Activated gamma-delta T cell (primary cell): ENCODE data around the gene FBXO2.

Experiments
- DNase-seq: peaks from one replicate; lab custom pipeline; 2025; lab: John Stamatoyannopoulos, UW

Gene FBXO2

DNA sequence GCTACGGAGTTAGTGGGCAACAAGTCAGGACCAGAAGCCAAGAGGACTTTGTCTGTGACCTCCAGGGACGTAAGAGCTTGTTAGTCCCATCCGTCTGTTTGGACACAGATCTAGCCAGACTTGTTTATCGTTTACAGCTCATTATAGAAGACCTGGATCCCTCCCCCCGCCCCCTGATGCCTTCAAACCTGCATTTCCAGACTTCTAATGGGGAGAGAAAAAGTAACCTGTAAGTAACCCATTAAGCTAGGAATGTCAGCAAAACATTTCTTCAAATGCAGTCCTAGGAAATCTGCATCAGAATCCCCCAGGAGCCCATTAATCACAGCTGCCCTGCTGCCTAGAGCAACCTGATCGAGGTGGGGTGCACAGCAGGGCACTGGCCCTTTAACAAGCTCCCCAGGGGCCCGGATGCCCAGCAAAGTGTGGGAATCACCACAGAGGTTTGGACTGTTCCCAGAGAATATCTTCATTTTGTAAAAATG lies 28.1 kb upstream of the FBXO2 start:
- DNase-seq = no peak

GRCh38 chr1:11681071-11681771 lies 27.0 kb upstream of the FBXO2 start, which contains the start of gene MAD2L2:
TSS of gene MAD2L2 (minus strand) at chr1:11681148. CDS start at chr1:11680601, 547 bp downstream.
- DNase-seq = peak; percentile 85

DNA sequence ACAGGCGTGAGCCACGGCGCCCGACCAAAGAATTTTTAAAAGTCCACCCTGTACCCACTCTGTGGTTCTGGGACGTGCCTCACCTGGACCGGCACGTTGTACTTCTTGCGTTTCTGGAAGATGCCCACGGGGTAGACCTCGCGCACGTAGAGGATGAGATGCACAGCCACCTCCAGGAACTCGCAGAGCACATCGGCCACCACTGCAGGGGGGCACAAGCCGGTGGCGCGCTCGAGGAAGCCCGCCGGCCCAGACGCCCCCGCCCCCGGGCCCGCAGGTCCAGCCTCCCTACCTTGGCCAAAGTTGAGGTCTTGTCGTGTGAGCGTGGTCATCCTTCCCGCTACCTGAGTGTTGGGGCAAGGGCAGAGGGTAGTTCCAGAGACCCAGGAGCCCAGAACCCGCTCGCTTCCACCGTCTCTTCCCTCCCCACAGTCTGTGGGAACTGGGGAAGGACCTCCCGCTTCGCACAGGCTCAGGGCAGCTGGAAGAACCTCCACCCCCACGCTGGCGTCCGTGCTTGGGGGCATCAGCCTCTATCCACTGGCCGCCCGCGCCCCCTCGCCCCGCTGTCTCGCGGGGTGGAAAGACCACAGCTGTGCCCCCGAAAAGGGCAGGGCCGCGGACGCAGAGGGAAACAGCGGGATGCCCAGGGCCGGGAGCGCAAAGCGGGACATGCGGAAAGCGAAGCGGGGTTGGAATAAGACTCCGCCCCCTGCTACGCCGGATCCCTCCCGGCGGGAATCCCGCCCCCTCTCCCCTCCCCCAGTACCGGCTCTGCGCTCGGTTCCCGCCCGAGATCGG lies 26.2 kb upstream of the FBXO2 start:
- DNase-seq = no peak

GRCh38 chr1:11678442-11678841 lies 24.2 kb upstream of the FBXO2 start:
- no peak for DNase-seq

GRCh38 chr1:11676386-11677103 lies 22.3 kb upstream of the FBXO2 start:
- DNase-seq = no peak

DNA sequence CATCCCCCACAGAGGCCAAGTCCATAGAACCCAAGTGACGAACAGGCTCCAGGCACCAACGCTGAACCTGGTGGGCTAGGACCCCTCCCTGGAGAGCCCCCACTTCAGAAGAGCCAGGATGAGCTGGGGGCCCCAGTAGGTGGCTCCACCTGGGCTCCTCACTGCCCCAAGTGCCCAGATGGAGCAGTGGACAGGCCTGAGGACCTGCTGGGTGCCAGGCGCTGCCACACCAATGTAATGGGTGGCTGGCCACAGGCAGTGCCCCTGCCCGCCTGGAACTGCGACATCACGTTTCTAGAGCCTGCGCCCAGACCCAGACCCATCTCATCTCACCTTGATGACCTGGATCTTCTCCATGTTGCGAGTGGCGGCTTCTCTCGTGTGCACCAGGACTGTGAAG lies 21.1 kb upstream of the FBXO2 start:
- no peak for DNase-seq

- DNase-seq = no peak
Measured at GRCh38 chr1:11674488-11674887, 20.3 kb upstream of the FBXO2 start.

DNA sequence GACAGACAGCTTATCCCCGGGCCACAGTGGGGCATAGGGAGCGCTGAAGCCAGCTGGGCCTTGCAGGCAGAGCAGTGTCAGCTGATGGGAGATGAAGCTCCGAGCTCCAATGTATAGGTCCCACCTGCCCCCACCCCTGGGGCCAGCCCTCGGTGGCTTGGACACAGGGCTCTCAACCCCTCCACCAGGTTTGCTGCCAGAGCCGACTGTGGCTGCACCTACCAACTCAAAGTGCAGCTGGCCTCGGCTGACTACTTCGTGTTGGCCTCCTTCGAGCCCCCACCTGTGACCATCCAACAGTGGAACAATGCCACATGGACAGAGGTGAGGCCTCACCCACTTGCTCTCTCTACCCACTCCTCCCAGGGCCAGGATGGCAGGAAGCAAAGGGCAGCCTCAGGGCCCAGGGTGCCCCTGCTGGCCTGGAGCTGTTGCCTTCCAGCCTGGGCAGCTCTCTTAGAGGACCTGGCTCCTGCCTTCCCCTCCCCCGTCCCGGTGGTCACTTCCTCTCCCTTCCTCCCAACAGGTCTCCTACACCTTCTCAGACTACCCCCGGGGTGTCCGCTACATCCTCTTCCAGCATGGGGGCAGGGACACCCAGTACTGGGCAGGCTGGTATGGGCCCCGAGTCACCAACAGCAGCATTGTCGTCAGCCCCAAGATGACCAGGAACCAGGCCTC lies 19.0 kb upstream of the FBXO2 start:
- no peak for DNase-seq

- DNase-seq = no peak
Measured at GRCh38 chr1:11671544-11672286, 17.5 kb upstream of the FBXO2 start.

DNA sequence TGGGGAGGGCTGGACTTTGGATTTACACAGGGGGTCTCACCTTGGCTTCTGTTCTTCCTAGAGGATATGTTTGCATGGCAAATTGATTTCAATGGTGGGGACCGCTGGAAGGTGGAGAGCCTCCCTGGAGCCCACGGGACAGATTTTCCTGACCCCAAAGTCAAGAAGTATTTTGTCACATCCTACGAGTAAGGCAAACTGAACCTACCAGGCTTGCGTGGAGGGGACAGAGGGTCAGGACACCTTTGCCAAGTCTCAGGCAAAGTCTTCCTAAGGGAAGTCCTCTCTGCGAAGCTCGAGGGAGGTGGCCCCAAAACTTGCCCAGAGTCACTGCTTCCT lies 16.9 kb upstream of the FBXO2 start:
- DNase-seq = no peak

DNA sequence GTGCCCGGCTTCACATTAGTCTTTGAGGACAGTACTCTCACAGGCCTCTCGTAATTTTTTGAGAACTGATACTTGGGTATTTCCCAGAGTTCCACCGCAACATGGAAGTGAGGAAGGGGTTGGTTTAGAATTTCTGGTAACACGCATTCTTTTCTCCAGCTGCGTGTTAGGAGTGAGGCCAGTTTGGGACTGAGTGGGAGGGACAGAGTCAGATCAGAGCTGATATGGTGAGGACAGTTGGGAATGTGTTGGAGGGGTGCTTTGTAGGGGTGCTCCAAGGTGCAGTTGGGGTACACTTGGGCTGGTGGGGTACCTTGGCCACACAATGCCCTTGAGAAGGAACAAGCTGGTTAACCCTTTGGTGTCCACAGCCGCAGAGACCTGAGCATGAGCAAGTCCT lies 16.5 kb upstream of the FBXO2 start:
- no peak for DNase-seq

DNA sequence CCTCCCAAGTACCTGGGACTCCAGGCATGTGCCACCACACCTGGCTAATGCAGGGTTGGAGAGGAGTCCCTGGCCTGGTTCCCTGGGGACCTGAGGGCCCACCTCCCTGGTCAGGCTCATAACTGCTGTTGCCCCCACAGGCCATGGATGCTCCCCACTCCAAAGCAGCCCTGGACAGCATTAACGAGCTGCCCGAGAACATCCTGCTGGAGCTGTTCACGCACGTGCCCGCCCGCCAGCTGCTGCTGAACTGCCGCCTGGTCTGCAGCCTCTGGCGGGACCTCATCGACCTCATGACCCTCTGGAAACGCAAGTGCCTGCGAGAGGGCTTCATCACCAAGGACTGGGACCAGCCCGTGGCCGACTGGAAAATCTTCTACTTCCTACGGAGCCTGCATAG lies 14.3 kb upstream of the FBXO2 start:
- no peak for DNase-seq

DNA sequence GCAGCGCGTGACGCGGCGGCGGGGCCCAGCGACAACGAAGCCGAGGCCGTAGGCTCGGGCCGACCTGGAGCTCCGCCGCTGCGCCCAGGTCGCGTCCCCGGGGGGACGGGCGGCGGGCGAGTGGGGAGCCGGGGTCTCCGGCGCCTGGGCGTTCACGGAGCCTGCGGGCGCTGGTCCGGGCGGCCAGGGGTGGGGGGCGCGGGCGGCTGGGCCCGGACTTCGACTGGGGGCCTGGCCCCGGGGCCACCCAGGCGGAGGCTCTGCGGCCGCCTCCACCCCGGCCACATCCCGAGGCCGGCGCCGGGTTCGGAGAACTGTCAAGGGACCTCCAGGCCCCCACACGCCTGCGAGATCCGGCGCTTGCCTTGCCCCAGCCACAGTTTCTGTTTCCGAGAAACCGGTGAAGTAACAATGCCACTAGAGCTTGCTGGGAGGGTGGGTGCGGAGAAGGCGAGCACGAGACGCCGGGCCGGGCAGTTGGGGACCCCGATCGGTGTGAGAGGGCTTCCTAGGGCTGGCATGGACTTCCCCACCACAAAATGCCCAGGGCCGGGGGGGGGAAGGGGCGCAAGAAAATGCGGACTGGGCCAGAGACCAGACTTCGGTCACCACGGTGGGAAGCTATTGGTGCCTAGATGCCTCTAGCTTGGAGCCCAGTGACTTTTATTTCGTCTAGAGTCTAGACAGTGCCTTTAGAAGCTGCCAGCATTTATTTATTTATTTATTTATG lies 10.3 kb upstream of the FBXO2 start:
- peak; percentile 50 for DNase-seq

GRCh38 chr1:11661103-11661502 lies 6.9 kb upstream of the FBXO2 start:
- DNase-seq = no peak

DNA sequence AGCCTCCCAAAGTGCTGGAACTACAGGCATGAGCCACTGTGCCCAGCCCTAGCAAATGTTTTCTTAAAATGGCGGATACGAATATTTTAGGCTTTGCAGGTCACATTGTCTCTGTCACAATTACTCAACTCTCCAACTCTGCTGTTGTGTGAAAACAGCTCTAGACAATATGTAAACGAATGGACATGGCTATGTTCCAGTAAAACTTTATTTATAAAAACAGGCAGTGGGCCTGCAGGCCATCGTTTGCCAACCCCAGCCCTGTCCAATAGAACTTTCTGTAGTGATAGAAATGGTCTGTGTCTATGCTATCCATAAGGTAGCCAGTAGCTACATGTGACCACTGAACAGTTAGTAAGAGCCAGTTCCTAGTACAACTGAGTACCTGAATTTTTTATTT lies 5.5 kb upstream of the FBXO2 start:
- DNase-seq = no peak

DNA sequence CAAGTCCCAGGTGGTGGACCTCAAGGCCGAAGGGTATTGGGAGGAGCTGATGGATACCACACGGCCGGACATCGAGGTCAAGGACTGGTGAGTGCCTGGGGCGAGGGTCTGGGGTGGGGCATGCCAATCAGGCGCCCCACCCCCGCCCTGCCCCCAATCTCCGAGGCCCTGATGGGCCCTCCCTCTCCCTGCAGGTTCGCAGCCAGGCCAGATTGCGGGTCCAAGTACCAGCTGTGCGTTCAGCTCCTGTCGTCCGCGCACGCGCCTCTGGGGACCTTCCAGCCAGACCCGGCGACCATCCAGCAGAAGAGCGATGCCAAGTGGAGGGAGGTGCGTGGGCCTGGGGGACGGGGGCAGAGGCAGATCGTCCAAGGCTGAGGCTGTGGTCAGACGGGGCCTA lies 4.3 kb upstream of the FBXO2 start:
- DNase-seq = no peak

DNA sequence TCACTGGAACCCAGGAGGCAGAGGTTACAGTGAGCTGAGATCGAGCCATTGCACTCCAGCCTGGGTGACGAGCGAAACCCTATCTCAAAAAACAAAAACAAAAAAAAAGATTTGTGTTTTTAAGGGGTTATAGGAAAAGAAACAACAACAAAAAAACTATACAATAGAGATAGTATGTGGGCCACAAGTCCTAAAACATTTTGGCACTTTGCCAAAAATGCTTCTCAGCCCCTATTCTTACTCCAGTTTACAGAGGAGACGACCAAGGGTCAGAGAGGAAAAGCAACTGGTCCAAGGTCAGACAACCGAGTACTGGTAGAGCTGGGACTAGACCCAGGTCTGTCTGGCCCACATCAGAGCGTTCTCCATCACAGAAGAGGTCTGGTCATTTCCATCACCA lies 3.4 kb upstream of the FBXO2 start:
- no peak for DNase-seq

DNA sequence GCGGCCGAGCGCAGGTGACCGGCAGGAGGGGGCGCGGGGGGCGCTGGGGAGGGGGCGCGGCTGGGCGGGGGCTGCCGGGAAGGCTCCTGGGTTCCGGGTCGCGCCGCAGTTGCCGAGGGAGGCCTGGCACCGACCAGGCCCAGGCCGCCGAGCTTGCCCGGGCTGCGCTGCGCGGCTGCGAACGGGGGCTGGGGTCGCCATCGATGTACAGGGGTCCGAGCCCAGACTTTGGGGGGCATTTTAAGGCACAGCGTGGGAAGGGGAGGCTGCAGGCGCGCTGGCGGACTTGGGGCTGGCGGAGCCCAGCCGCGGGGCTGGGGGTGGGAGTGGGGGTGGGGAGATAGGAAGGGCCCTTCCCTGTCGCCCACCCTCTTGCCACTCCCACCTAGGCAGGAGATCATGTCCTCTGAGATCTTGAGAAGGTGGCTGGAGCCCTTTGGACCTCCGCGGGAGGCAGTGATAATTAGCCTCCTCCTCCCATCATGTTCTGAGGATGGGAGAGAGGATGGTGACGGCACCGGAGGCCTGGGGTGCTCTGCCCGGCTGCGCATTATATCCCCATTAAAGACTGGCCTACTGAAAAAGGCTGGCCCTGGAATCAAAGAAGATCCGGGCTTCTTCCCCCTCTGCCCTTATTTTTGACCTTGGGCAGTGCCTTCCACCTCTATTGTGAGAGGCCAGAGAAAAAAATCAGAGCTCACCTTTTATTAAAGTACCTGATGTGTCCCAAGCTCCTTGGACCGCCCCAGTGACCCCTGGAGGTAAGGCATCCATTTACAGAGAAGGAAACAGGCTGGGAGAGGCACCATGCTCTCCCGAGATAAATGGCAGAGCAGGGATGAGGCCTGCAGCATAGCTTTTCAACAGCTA lies 945 bp upstream of the FBXO2 start:
- no peak for DNase-seq

DNA sequence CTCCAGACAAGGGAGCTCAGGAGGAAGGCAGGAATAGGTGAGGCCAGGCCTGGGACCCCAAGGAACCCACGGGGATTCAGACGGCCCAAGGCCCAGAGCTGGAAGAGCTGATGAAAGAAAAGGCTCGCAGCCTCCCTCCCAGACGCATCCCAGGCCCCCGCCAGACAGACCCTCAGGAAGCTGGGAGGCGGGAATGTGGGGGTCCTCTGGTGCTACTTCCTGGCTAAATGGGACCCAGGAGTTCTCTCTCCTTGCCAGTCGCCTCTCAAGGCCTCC lies 430 bp downstream of the FBXO2 start:
- no peak for DNase-seq
